Kidney epithelial cell (primary cell): Measurements from ENCODE around the gene OPTC. TPM values are rescaled to one million over a fixed set of nuclear protein-coding genes. Genes with fewer than 3 reads are reported as not detected.

Source experiments
- DNase-seq: peaks from one replicate; pipeline ENCODE4 v3.0.0-alpha.2; 2010; ENCODE audit warnings: low read depth
- H3K27me3 ChIP-seq: 2 replicates; pipeline ENCODE4 v1.6.0; 2011; ENCODE audit warnings: low read length; ENCODE audit not compliant: control insufficient read depth, insufficient read depth
- H3K36me3 ChIP-seq: 2 replicates; pipeline ENCODE4 v1.5.1; 2011; ENCODE audit warnings: low read length; ENCODE audit not compliant: control insufficient read depth, insufficient read depth
- H3K4me3 ChIP-seq: 2 replicates; pipeline ENCODE4 v1.5.1; 2011; ENCODE audit warnings: low read depth, mild to moderate bottlenecking, control low read depth, low read length
- total RNA-seq: library from RNA; depleted of rRNA; stranded (reverse); fragments of >200 nt; gene quantifications from 2 replicates; pipeline ENCODE4 v1.2.3, GENCODE V29; 2015
- TF ChIP-seq, protein P1 (sequence below): IDR thresholded peaks from 2 replicates; pipeline ENCODE4 v1.5.1; 2011; ENCODE audit warnings: mild to moderate bottlenecking, moderate library complexity, low read length, control low read depth, inconsistent platforms; ENCODE audit not compliant: insufficient read depth, poor library complexity, severe bottlenecking

OPTC gene
- total RNA-seq, 1 donor from 2014 or later = not detected

DNA sequence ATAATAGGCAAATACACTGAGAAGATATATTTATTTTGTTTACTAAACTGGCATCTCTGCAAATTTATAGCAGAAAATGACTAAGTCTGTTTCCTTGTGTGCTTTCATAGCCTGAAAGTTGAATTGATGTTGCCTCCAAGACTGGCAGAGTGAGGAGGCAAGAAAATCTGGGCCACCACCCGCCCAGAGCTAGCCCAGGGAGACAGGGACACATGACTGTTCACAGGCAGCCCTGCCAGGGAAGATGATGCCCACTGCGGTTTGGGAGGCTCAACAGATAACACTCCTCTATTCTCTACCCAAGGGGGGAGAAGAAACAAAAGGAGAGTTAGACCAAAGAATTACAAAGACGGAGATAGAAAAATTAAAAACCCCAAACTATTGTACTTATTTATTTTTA is 37.1 kb downstream of the OPTC start:
- TF ChIP-seq, protein P1, sequence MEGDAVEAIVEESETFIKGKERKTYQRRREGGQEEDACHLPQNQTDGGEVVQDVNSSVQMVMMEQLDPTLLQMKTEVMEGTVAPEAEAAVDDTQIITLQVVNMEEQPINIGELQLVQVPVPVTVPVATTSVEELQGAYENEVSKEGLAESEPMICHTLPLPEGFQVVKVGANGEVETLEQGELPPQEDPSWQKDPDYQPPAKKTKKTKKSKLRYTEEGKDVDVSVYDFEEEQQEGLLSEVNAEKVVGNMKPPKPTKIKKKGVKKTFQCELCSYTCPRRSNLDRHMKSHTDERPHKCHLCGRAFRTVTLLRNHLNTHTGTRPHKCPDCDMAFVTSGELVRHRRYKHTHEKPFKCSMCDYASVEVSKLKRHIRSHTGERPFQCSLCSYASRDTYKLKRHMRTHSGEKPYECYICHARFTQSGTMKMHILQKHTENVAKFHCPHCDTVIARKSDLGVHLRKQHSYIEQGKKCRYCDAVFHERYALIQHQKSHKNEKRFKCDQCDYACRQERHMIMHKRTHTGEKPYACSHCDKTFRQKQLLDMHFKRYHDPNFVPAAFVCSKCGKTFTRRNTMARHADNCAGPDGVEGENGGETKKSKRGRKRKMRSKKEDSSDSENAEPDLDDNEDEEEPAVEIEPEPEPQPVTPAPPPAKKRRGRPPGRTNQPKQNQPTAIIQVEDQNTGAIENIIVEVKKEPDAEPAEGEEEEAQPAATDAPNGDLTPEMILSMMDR = no peak
- no peak for DNase-seq
- no peak overlapping the region for H3K4me3 ChIP-seq
- H3K36me3 ChIP-seq = no peaks in the 10 kb centered on the region
- H3K27me3 ChIP-seq = no peaks in the 10 kb centered on the region

DNA sequence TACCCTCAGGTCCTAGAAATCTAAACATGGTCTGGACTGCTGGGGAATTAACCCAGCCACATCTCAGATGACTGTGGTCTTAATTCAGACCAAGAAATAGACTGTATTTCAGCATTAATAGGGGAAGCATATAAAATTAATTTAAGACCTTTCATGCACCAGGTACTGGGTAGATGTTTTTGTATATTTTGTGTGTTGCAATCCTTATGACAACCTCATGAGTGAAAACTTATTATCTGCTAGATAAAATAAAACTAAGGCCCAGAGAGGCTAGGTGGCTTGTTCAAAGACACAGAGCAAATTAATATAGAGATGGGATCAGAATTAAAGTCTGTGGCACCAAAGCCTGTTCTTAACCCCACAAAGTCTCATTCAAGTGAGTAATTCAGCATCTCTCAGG is 40.1 kb downstream of the OPTC start:
- H3K27me3 ChIP-seq = no peaks in the 10 kb centered on the region
- H3K36me3 ChIP-seq = no peaks in the 10 kb centered on the region
- DNase-seq = no peak
- TF ChIP-seq, protein P1 = no peak
- H3K4me3 ChIP-seq = no peak overlapping the region

DNA sequence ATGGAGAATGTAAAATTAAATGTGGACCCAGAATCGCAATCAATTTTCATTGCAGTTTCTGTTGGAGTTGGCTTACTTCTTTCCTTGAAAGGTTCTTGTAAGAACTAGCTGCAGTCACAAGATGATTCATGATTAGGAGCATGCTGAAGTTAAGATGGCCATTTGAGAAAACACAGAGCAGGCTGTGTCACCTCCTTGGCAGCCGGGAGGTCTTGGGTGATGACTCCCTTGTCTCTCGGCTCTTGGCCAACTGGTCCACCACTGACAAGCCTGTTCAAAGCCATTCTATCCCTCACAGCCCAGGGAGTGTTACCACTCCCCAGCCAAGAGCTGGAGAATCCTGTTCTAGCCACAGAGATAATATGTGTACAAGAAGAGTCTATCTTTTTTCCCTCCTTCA is 40.6 kb downstream of the OPTC start:
- Histone ChIP-seq H3K36me3 (no peaks in the 10 kb centered on the region), H3K27me3 (no peaks in the 10 kb centered on the region), H3K4me3 (no peak overlapping the region)
- TF ChIP-seq, protein P1 = no peak
- DNase-seq = peak; percentile 74

DNA sequence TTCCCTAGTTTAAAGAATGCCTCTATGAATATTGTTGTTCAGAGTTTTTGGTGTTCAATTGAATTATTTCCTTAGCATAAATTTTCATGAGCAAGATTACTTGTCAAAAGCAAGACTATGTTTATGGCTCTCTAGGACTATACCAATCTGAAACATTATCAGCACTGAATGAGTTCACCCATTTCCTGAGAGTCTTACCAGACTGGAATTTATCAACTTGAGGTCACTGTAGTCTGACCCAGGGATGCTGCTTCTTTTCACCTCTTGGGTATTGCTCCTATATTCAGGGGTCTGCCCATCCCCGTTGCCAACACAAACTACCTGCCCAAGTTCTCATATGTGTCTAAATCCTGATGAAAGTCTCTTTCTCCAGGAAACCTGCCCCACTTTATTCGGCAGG is 42.6 kb downstream of the OPTC start:
- TF ChIP-seq, protein P1 = no peak
- H3K36me3 ChIP-seq = no peaks in the 10 kb centered on the region
- DNase-seq = no peak

DNA sequence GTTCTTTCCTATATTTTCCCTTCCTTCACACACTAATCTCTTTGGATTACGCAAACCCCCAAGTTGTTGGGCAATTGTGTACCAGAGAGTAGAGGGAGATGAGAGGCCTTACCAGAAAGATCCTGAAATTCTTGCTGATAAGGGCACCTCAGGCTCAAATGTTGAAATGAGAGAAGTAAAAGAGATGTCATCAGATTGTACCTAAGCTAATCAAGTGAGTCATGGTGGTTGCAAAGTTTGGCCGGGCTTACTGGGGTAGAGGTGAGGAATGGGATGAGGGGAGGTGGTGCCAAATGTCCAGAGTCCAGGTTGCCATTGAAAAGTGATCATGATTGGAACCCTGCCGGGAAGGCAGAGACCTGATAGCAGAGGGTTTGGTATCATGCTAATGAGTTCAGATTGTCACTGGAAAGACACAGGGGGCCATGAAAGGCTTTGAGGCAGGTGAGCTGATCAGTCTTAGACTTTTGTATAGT is 43.1 kb downstream of the OPTC start:
- Histone ChIP-seq H3K4me3 (no peak overlapping the region), H3K36me3 (no peaks in the 10 kb centered on the region), H3K27me3 (no peaks in the 10 kb centered on the region)
- TF ChIP-seq, protein P1 = no peak
- no peak for DNase-seq

More for the DNA sequence above, 42.6 kb downstream of the OPTC start:
- no peak overlapping the region for H3K4me3 ChIP-seq
- no peaks in the 10 kb centered on the region for H3K27me3 ChIP-seq

DNA sequence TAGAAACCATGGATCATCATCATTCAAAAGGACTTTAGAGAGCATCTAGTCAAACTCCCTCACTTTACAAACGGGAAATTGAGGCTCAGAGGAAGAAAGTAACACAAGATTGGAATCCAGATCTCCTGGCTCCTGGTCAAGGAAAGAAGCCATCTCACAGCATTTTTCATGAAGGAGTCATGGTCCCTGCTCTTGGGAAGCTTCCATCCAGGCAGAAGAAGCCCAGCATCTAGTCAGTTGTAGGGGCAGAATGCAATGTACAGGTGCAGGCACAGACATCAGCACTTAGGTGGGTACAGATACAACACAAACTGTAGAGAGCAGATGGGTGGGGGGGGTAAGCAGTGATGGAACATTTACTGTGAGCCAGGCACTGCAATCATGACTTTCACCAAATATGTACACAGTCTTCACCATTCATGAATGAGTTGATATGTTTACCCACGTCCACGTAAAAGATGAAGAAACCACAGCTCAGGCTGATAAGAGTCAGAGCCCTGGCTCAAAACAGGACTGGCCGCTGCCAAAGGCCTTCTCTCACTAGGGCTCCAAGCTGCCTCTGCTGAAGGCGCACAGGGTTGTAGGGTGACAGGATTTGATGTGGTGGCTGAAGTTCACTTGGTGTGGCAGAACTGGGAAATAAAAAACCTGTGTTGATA is 44.0 kb downstream of the OPTC start:
- DNase-seq = no peak
- Histone ChIP-seq H3K4me3 (no peak overlapping the region), H3K27me3 (no peaks in the 10 kb centered on the region), H3K36me3 (no peaks in the 10 kb centered on the region)
- TF ChIP-seq, protein P1 = no peak
